Measurements from ENCODE around the gene CCL25. TPM values are rescaled to one million over a fixed set of nuclear protein-coding genes. Genes with fewer than 3 reads are reported as not detected.
A peak's percentile ranks its signal among the peaks of the same experiment; 100 is the strongest.

Gene CCL25, protein sequence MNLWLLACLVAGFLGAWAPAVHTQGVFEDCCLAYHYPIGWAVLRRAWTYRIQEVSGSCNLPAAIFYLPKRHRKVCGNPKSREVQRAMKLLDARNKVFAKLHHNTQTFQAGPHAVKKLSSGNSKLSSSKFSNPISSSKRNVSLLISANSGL
- not detected for total RNA-seq

DNA sequence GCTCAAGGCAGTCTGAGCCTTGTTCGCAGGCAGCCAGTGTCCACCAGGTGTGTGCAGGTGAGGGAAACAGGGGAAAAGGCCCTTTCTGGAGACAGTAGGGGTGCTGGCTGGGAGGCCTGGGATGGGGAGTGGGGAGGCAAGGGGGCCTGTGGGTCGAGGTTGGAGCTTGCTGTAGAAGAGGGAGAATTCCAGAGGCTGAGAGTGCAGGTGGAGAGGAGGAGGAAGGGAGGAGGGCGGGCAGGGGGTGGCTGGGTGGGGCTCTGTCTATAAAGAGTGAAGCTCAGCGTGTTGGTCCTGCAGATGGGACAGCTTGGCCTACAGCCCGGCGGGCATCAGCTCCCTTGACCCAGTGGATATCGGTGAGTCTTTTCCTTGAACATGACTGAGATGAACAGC is at the start of gene CCL25:
Gene CCL25, plus strand, starts transcription at position 297 of the 396 bp plus-strand sequence. CDS start 290 bp downstream, outside the sequence.
- no peak within 1 kb of the TSS for H3K27ac ChIP-seq
- TF ChIP-seq, protein P1, sequence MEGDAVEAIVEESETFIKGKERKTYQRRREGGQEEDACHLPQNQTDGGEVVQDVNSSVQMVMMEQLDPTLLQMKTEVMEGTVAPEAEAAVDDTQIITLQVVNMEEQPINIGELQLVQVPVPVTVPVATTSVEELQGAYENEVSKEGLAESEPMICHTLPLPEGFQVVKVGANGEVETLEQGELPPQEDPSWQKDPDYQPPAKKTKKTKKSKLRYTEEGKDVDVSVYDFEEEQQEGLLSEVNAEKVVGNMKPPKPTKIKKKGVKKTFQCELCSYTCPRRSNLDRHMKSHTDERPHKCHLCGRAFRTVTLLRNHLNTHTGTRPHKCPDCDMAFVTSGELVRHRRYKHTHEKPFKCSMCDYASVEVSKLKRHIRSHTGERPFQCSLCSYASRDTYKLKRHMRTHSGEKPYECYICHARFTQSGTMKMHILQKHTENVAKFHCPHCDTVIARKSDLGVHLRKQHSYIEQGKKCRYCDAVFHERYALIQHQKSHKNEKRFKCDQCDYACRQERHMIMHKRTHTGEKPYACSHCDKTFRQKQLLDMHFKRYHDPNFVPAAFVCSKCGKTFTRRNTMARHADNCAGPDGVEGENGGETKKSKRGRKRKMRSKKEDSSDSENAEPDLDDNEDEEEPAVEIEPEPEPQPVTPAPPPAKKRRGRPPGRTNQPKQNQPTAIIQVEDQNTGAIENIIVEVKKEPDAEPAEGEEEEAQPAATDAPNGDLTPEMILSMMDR (IDR thresholded peaks at IDR 0.05): no peak
- TF ChIP-seq POLR2A (IDR thresholded peaks at IDR 0.05) (no peak), POLR2AphosphoS5 (IDR thresholded peaks at IDR 0.05) (no peak)
- H3K36me3 ChIP-seq: no peaks in the 10 kb centered on the region
- no peaks in the 10 kb centered on the region for H3K27me3 ChIP-seq
- intact Hi-C loops (cut with DNase I; ENCODE audit: low total_unique reads): no loop called here
- no peak within 1 kb of the TSS for H3K4me3 ChIP-seq
- DNase-seq (ENCODE audit: low spot score in 2 of 2): no peak
- H3K9me3 ChIP-seq: no peaks in the 10 kb centered on the region
- H3K4me1 ChIP-seq: no peaks in the 10 kb centered on the region

DNA sequence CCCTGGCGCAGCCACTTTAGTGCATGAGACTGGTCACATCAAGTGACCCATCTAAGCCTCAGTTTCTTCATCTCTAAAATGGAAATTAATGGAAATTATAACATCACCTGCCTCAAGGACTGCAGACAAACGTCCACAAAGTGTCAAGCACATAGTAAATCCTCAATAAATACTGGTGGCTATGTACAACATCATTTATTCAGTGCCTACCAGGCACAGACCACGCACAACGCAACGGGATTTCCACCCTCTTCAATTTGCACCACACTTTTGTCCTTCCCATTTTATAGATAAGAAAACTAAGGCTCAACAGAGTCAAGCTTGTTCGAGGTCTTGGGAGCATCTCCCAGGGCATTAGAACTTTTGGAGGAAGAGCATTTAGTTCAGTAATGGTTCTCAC is 48.6 kb upstream of the CCL25 start:
- Histone ChIP-seq H3K4me3 (peak overlapping the region; percentile 82 to 98 (median 86)), H3K9me3 (no peaks in the 10 kb centered on the region), H3K36me3 (no peaks in the 10 kb centered on the region), H3K27ac (peak overlapping the region; percentile 74 to 92), H3K27me3 (no peaks in the 10 kb centered on the region), H3K4me1 (peaks cover 15 to 36% of the 10 kb centered on the region in 2 donors)
- no peak for DNase-seq (ENCODE audit: low spot score in 2 of 2)
- intact Hi-C loops (cut with DNase I; ENCODE audit: low total_unique reads): no loop called here
- TF ChIP-seq POLR2AphosphoS5 (IDR thresholded peaks at IDR 0.05): no peak
- TF ChIP-seq POLR2A (IDR thresholded peaks at IDR 0.05): no peak
- TF ChIP-seq, protein P1 (IDR thresholded peaks at IDR 0.05): no peak

DNA sequence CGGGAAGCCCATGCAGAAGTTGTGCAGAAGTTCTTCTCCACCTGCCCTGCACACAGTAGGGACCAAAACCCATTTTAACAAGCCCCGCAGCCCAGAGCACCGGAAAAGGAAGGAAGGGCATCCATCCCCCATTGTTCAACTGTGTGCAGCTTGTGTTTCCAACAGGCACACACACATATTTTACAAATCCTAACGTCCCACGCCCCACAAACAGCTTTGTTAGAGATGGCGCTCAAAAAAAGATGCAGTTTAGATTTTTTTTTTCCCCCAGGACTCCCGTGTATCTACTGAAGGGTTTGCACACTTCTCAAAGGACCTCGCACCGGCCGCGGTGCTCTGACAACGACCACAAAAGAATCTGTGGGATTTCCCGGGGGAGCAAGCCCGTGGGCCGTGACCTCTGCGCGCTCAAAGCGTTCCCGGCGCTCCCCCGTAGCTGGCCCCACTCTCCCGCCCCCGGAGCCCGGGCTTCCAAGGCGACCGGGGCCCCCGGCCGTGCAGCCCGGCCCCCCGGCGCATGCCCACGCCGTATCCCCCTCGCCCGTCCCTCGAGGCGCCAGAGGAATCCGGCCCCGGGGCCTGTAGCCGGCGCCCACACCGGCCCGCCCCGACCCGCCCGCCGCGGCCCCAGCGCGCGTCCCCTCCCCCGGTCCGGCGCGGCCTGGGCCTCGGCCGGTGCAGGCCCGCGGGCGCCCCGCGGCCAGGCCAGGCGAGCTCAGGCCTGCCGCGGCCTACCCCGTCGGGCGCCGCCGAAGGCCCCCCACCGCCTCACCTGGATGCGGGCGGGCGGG is 47.6 kb upstream of the CCL25 start:
- peak overlapping the region; percentile 79 to 92 for H3K27ac ChIP-seq
- H3K9me3 ChIP-seq: no peaks in the 10 kb centered on the region
- intact Hi-C loops (cut with DNase I; ENCODE audit: low total_unique reads): no loop called here
- H3K4me3 ChIP-seq: peak overlapping the region; percentile 82 to 98 (median 86)
- no peaks in the 10 kb centered on the region for H3K36me3 ChIP-seq
- TF ChIP-seq POLR2A (IDR thresholded peaks at IDR 0.05) (no peak), POLR2AphosphoS5 (IDR thresholded peaks at IDR 0.05) (no peak)
- TF ChIP-seq, protein P1 (IDR thresholded peaks at IDR 0.05): no peak
- no peak for DNase-seq (ENCODE audit: low spot score in 2 of 2)
- H3K27me3 ChIP-seq: no peaks in the 10 kb centered on the region
- peaks cover 15 to 36% of the 10 kb centered on the region in 2 donors for H3K4me1 ChIP-seq

DNA sequence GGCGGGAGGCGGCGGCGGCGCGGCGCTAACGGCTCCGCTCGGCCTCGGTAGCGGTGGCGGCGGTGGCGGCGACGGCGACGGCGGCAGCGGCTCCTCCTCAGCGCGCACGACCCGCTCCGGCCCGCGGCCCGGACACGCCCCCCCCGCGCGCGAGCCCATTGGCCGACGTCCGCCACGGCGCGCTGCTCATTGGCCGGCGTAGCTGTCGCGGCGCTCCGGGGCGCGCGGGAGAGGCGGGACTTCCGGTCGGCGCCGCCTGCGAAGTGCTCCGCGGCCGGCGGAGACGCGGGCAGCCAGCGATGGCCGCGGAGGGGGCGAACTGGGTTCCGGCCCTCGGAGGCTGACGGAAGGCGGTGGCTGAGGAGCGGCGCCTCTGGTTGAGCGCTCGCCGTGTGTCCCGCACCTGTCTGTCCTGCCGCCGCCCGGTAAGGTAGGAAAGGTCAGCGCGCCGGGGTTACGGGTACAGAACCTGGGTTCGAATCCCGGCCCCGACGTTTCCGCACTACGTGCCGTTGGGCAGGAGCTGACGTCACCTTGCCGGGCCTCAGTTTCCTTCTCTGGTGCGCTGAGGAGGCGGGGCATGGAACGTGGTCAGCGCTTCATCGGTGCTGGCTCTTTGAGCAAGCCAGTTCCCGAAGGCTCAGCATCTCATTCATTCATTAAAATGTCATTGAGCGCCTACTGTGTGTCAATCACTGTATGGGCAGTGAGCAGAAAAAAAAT is 46.9 kb upstream of the CCL25 start, which contains the start of gene ELAVL1:
Gene ELAVL1, minus strand, starts transcription at position 108 of the 723 bp plus-strand sequence. CDS start 13,826 bp downstream, outside the sequence.
- peak; percentile 84 to 88 for DNase-seq (ENCODE audit: low spot score in 2 of 2)
- TF ChIP-seq POLR2AphosphoS5 (IDR thresholded peaks at IDR 0.05) (peak in 1 of 3 donors; percentile 24), POLR2A (IDR thresholded peaks at IDR 0.05) (no peak)
- TF ChIP-seq, protein P1 (IDR thresholded peaks at IDR 0.05): no peak
- no peaks in the 10 kb centered on the region for H3K9me3 ChIP-seq
- peak within 1 kb of the TSS; percentile 79 to 92 for H3K27ac ChIP-seq
- H3K4me3 ChIP-seq: peak within 1 kb of the TSS; percentile 82 to 98 (median 86)
- H3K27me3 ChIP-seq: no peaks in the 10 kb centered on the region
- peaks cover 14 to 33% of the 10 kb centered on the region in 2 donors for H3K4me1 ChIP-seq
- H3K36me3 ChIP-seq: no peaks in the 10 kb centered on the region
- intact Hi-C loops (cut with DNase I; ENCODE audit: low total_unique reads): no loop called here
